OCI-LY7 (cell line): ENCODE measurements around the gene HAPLN3.

Source experiments
- EZH2phosphoT487 ChIP-seq: fragments of 200-600 bp; sonication (generic); IDR thresholded peaks from 2 replicates; pipeline ENCODE4 v1.6.1; 2018; ENCODE audit warnings: low read depth, borderline replicate concordance, mild to moderate bottlenecking, mixed run types, antibody characterized with exemption, low read length, moderate library complexity, mixed read lengths
- TF ChIP-seq, protein P1 (sequence below): fragments of 200-600 bp; sonication (generic); conservative IDR thresholded peaks from 2 replicates; pipeline ENCODE4 v1.5.1; 2014; ENCODE audit warnings: mild to moderate bottlenecking, antibody characterized with exemption, low read length, moderate library complexity, mixed read lengths

DNA sequence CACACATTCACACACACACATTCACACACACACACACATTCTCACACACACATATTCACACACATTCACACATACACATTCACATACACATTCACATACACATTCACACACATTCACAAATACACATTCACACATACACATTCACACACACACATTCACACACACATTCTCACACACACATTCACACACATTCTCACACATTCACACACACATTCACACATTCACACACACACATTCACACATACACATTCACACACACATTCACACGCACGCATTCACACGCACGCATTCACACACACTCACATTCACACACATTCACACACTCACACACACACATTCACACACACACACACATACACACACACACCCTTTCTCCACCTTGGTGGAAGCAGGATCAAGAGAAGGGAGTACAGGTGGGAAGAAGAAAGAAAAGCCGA lies 5.7 kb upstream of the HAPLN3 start:
- TF ChIP-seq, protein P1, sequence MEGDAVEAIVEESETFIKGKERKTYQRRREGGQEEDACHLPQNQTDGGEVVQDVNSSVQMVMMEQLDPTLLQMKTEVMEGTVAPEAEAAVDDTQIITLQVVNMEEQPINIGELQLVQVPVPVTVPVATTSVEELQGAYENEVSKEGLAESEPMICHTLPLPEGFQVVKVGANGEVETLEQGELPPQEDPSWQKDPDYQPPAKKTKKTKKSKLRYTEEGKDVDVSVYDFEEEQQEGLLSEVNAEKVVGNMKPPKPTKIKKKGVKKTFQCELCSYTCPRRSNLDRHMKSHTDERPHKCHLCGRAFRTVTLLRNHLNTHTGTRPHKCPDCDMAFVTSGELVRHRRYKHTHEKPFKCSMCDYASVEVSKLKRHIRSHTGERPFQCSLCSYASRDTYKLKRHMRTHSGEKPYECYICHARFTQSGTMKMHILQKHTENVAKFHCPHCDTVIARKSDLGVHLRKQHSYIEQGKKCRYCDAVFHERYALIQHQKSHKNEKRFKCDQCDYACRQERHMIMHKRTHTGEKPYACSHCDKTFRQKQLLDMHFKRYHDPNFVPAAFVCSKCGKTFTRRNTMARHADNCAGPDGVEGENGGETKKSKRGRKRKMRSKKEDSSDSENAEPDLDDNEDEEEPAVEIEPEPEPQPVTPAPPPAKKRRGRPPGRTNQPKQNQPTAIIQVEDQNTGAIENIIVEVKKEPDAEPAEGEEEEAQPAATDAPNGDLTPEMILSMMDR, result no peak
- no peak for TF ChIP-seq EZH2phosphoT487
